HUDEP-2 (cell line): ENCODE data around the gene TPSD1.
A peak's percentile ranks its signal among the peaks of the same experiment; 100 is the strongest.

Experiments
- DNase-seq, 76 experiments: peaks; one replicate each; lab custom pipeline; 2025; ENCODE audit not compliant: unreplicated experiment in 76 of 76; lab: John Stamatoyannopoulos, UW

The TPSD1 gene

GRCh38 chr16:1255276-1256122, at the start of gene TPSD1:
Gene TPSD1, plus strand, starts transcription at chr16:1256069. Its CDS starts 212 bp downstream, at chr16:1256281.
- peak in 40 of 76 experiments; percentile 4 to 63 (median 30) for DNase-seq

DNA sequence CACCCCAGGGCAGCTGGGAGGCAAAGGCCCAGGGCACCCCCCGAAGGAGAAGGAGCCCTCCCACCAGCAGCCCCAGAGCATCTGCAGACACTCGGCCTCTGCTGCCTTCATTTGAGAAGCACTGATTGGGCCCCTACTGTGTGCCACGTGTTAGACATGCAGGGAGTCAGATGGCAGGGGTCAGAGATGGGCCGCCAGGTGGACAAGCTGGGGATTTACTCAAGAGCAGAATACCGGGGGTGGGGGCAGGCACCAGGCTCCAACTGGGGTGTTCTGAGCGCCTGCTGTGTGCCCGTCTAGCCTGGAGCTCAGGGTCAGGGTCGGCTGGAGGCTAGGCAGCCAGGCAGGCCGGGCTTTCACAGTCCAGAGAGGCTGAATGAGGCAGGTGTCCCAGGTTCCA, 49.5 kb upstream of the TPSD1 start:
- DNase-seq = no peak

GRCh38 chr16:1206786-1207185, 49.1 kb upstream of the TPSD1 start:
- no peak for DNase-seq

DNA sequence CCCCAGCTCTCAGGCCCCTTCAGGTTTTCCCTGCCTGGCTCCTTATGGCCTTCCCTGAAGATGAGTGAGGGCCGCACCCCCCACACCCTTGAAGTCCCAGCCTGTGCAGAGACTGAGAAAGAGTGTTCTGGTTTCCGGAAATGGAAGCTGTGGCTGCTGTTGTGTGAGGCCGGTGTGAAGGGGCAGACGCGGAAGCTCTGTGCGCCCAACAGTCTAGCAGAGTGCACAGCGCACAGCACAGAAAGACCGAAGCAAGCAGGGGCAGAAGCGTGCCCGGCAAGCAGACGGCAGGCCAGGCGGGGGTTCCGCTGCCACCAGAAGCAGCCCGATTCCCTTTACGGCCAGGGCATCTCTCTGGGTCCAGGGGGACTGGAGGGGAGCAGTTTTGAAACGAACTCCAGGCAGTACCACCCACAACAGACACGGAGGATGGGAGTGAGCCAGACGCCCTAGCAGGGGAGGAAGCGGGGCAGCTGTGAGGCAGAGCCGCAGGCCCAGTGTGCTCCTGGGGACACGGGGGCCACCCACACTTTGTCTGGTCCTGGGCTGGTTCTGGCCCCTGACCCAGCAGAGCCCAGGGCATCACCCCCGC, 47.5 kb upstream of the TPSD1 start:
- DNase-seq = no peak

GRCh38 chr16:1209081-1209480, 46.8 kb upstream of the TPSD1 start:
- DNase-seq = no peak

DNA sequence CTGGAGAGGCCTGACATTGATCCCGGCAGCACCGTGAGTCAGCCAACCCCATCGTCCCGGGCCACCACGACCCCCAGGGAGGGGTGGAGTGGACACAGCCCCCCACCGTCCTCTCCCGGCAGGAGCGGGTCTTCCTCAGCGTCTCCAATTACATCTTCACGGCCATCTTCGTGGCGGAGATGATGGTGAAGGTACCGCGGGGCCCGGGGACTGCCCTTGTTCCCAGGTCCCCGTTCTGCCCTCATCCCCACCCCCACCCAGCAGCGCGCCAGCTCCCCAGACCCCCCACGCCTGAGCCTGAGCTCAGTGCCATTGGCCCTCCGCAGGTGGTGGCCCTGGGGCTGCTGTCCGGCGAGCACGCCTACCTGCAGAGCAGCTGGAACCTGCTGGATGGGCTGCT, 45.4 kb upstream of the TPSD1 start:
- no peak for DNase-seq

DNA sequence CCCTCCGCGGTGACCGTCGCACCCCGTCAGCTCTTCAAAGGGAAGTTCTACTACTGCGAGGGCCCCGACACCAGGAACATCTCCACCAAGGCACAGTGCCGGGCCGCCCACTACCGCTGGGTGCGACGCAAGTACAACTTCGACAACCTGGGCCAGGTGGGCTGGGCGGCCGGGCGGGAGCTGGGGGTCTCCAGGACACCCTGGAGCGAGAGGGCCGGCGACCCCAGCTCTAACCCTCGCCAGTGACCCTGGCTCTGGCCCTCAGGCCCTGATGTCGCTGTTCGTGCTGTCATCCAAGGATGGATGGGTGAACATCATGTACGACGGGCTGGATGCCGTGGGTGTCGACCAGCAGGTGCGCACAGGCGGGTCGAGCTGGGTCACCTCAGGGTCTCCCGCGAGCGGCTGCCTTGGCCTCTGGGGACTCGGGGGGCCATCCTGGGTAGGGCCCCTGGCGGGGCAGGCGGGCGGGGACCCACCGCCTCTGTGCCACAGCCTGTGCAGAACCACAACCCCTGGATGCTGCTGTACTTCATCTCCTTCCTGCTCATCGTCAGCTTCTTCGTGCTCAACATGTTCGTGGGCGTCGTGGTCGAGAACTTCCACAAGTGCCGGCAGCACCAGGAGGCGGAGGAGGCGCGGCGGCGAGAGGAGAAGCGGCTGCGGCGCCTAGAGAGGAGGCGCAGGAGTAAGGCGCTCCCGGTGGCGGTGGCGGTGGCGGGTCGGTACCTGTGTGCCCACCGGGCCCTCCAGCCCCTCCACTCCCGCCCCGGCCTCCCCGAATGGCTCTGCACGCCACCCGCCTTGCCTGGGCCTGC, 44.2 kb upstream of the TPSD1 start:
- no peak for DNase-seq

DNA sequence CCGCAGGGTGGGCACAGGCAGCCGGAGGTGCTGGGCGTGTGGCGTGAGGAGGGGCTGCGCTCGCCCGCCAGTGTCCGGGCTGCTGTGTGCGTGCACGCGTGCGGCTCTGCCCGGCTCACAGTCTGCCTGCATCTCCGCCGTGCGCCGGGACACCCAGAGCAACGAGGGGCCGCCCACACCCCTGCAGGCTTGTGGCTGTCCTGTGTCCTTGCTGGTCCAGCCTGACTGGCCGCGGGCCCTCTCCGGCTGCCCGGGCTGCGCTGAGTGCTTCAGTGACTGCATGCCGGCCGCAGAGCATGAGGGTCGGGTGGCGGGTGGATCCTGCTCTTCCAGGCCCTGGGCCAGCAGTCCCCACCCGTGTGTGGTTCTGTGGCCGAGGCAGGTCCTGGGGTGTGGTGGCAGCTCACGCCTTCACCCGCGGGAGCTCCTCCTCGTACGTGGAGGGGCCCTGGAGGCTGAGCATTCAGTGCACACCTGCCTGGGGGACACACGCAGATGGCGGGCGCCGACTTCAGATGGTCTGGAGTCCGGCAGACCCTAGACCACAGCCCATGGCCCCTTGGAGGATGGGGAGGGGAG, 43.2 kb upstream of the TPSD1 start:
- DNase-seq = no peak

DNA sequence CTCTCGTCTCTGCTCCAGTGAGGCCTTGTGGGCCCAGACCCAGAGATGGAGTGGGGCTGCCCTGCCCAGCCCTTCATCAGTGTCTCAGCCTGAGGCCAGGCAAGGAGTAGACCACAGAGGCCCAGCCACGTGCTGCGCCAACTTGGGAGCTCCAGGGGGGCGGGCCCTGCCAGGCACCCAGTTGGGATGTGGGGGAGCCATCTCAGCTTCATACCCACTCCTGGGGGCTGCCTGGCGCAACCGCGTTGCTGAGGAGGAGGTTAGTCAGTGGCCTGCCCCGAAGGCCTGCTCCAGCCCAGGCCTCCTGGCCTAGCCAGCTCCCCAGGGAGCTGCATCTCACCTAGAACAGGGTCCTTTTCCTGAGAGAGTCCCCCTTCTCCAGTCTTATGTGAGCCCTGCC, 42.6 kb upstream of the TPSD1 start:
- DNase-seq = no peak

DNA sequence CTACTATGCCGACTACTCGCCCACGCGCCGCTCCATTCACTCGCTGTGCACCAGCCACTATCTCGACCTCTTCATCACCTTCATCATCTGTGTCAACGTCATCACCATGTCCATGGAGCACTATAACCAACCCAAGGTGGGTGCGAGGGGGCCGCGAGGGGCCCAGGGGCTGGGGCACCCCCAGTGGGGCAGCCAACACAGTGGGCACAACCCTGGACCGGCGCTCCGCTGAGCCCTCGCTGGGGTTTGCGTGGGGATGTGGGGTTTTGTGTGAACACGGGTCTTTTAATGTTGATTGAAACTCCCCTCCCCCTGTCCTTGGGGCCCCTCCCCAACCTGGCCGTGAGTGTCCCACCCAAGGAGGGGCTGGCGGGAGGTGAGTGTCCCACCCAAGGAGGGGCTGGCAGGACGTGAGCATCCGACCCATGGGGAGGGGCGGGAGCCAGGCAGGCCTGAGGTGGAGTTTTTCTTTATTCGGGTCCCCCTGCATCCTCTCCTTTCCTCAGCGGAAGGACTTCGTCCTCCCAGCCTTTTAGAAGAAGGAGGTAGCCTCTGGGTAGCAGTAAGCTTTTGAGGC, 42.0 kb upstream of the TPSD1 start:
- no peak for DNase-seq

DNA sequence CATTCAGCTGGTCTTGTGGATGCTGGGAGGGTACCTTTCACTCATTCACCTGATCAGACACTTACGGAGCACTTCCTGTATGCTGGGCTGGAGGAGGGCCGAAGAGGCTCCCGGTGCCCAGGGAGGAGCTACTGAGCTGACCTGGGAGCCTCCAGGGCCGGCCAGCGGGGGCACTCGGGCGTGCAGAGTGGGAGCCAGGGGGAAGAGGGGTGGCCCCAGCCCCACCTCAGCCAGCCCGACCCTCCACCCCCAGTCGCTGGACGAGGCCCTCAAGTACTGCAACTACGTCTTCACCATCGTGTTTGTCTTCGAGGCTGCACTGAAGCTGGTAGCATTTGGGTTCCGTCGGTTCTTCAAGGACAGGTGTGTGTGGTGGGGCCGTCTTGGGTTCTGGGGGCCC, 41.1 kb upstream of the TPSD1 start:
- no peak for DNase-seq

GRCh38 chr16:1215574-1216295, 40.1 kb upstream of the TPSD1 start:
- no peak for DNase-seq

DNA sequence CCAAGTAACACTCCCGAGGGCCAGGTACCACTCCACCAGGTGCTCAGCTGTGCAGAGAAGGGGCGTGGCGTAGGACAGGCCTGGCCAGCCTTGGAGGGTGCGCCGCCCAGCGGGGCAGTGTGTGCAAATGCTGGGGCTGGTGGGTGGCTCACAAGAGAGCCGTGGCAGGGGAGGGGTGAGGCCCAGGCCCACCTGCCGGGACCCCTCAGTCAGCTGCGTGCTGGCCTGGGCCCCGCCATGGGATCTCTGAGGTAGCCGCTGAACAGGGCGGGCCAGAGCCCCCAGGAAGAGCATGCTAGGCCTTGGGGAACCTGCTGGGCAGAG, 39.6 kb upstream of the TPSD1 start:
- no peak for DNase-seq

- DNase-seq = no peak
Measured at GRCh38 chr16:1216681-1217400, 39.0 kb upstream of the TPSD1 start.

DNA sequence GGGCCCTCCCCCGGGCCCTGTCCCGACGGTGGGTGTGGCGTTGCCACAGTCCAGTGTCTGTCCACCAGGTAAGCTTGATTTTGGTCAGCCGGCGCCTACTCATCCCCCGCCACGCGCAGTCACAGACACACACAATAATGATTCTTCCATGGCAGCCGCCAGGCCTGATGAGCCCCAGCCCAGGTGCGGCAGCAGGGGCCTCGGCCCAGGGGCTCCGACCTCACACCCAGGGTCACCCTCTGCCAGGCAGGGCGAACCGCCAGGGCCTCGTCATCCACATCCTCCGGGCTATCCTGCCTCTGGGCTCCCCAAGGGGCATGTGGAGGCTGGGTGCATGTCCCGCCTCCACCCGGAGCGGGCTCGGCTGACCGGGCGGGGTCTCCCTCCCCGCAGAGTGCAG, 38.3 kb upstream of the TPSD1 start:
- DNase-seq = no peak

GRCh38 chr16:1218061-1218929, 37.6 kb upstream of the TPSD1 start:
- no peak for DNase-seq

DNA sequence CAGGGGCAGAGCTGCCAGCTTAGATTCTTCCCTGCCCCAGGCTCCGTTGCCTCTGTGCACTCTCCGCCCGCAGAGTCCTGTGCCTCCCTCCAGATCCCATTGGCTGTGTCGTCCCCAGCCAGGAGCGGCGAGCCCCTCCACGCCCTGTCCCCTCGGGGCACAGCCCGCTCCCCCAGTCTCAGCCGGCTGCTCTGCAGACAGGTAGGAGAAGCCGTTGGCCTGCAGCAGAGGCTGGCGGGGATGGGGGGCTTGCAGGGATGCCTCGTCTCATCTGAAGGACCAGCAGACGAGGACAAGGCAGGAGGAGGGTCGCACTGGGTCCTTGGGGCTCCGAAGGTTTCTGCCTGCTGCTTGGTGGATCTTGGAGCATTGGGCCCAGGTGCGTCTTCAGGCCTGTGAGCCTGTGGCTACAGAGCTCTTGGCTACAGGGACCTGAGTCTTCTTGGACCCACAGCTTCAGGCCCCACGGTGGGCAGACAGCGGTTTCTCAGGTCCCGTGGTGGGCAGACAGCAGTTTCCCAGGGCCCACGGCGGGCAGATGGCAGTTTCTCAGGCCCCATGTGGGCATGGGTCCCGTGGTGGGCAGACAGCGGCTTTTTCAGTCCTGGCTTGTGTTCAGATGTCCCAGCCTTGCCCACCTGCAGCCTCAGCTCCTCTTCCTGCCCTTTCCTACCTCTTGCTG, 36.8 kb upstream of the TPSD1 start:
- DNase-seq = peak in 1 of 76 experiments; percentile 32

GRCh38 chr16:1220098-1220728, 35.7 kb upstream of the TPSD1 start:
- no peak for DNase-seq
